ENCODE measurements around the gene LBX2. TPM values are rescaled to one million over a fixed set of nuclear protein-coding genes. Genes with fewer than 3 reads are reported as not detected.

LBX2 gene
- total and polyA plus RNA-seq, 2 of the 4 experiments (the other 2 are of a cell fraction): 0.18 to 0.62 TPM

DNA sequence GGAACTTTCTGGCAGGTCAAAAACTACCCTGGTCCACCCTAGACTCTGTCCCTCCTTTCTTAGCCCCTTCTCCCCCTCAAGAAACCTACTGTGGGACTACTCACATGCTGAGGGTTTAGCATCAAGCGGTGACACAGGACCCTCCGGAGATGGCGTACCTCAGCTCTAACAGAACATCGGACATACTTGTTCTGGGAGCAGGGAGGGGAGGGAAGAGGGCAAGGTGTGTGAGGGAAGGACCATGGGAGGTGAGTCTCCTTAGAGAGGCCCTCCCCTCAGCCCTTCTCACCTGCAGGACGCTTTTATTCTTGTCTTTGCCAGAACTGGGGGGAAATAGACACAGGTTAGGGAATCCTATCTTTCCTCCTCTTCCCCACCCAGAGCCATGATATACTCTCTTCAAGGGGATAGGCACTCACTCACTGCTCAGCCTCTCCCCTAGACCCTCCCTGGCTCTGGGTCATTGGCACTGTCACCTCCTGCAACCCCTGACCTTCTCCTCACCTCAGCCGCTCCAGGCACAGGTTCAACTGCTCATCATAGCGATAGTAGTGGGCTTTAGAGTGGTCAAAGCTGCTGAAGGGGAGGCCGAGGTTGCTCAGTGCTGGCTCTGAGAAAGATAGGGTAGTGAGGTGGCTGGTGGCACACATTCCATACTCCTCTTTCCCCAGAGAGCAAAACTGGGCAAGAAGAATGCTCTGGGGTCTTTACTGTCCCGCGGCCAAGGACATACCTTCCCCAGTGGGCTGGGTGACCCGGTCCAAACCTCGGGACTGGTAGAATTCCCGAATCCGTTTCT, 6.2 kb upstream of the LBX2 start:
- in situ Hi-C loops (cut with MboI; ENCODE audit: low sequenced_read_pairs): no loop called here
- dilution Hi-C loops (cut with HindIII; ENCODE audit: low sequenced_read_pairs, unreplicated experiment): no loop called here
- Histone ChIP-seq H3K9me1 (ENCODE audit: insufficient read depth, low read length) (peaks cover 9% of the 10 kb centered on the region), H2BK120ac (ENCODE audit: low read depth, low read length) (no peak overlapping the region), H3K27ac (ENCODE audit: insufficient read depth, low read length) (no peak overlapping the region), H2AFZ (replicated peaks; ENCODE audit: low read length, poor library complexity) (no peak overlapping the region), H2BK15ac (ENCODE audit: low read depth, low read length) (no peak overlapping the region; the same call in 2 of the 3 replicates), H2AK5ac (ENCODE audit: low read depth, low read length) (peak overlapping the region; percentile 44), H3K23ac (ENCODE audit: low read depth, low read length) (no peak overlapping the region), H2AK9ac (replicated peaks; ENCODE audit: low read depth, low read length, poor library complexity) (no peak overlapping the region), H3K9me3 (ENCODE audit: control insufficient read depth, insufficient read depth, low read length) (no peaks in the 10 kb centered on the region), H4K5ac (ENCODE audit: low read depth, low read length) (no peak overlapping the region), H3K27me3 (ENCODE audit: control insufficient read depth, insufficient read depth, low read length) (peaks cover 11% of the 10 kb centered on the region), H3K4me2 (ENCODE audit: low read depth, low read length) (peak overlapping the region; percentile 43), H3K14ac (replicated peaks; ENCODE audit: low read depth, low read length) (no peak overlapping the region), H4K20me1 (ENCODE audit: insufficient read depth, low read length) (no peaks in the 10 kb centered on the region), H3K56ac (ENCODE audit: extremely low read depth, insufficient read depth, low read length) (no peak overlapping the region), H3K36me3 (ENCODE audit: control insufficient read depth, insufficient read depth, low read length) (peaks cover 16% of the 10 kb centered on the region), H2BK20ac (ENCODE audit: low read depth, low read length) (no peak overlapping the region), H4K91ac (ENCODE audit: insufficient read depth, low read depth, low read length) (no peak overlapping the region), H4K8ac (ENCODE audit: low read depth in 2 of 2, low read length in 2 of 2) (no peak overlapping the region), H3K79me1 (ENCODE audit: low read depth in 1 of 2, low read length in 2 of 2) (peaks cover 12 to 40% of the 10 kb centered on the region in 2 experiments), H2BK5ac (ENCODE audit: low read depth, low read length, poor library complexity, severe bottlenecking) (no peak overlapping the region), H3K18ac (ENCODE audit: low read depth, low read length) (no peak overlapping the region), H3K4me1 (ENCODE audit: control insufficient read depth, insufficient read depth, low read length) (peaks cover 18% of the 10 kb centered on the region), H3K9ac (ENCODE audit: low read depth, low read length) (no peak overlapping the region), H3K4me3 (ENCODE audit: insufficient read depth, low read depth, low read length) (no peak overlapping the region), H3K4ac (ENCODE audit: low read depth, low read length) (no peak overlapping the region)
- POLR2A ChIA-PET (ENCODE audit: unreplicated experiment): interaction anchor here (0.6 kb wide), 2 partner anchors 12 to 33 kb away, joined by 4 to 7 read pairs; no protein-coding TSS in a partner anchor
- TF ChIP-seq MAFK (IDR thresholded peaks at IDR 0.05; ENCODE audit: low read depth, low read length): no peak
- TF ChIP-seq CHD1 (IDR thresholded peaks at IDR 0.05; ENCODE audit: low read depth, low read length): no peak
- TF ChIP-seq FOS (IDR thresholded peaks at IDR 0.05; ENCODE audit: low read depth, low read length): no peak
- no peak for TF ChIP-seq CEBPB (IDR thresholded peaks at IDR 0.05; ENCODE audit: low read depth, low read length)
- TF ChIP-seq RAD21 (IDR thresholded peaks at IDR 0.05; ENCODE audit: low read length): no peak
- TF ChIP-seq, protein P1, sequence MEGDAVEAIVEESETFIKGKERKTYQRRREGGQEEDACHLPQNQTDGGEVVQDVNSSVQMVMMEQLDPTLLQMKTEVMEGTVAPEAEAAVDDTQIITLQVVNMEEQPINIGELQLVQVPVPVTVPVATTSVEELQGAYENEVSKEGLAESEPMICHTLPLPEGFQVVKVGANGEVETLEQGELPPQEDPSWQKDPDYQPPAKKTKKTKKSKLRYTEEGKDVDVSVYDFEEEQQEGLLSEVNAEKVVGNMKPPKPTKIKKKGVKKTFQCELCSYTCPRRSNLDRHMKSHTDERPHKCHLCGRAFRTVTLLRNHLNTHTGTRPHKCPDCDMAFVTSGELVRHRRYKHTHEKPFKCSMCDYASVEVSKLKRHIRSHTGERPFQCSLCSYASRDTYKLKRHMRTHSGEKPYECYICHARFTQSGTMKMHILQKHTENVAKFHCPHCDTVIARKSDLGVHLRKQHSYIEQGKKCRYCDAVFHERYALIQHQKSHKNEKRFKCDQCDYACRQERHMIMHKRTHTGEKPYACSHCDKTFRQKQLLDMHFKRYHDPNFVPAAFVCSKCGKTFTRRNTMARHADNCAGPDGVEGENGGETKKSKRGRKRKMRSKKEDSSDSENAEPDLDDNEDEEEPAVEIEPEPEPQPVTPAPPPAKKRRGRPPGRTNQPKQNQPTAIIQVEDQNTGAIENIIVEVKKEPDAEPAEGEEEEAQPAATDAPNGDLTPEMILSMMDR (conservative IDR thresholded peaks at IDR 0.05; ENCODE audit: low read depth, low read length): no peak
- TF ChIP-seq NFE2L2 (IDR thresholded peaks at IDR 0.05; ENCODE audit: low read depth, low read length): no peak
- TF ChIP-seq ELK1 (IDR thresholded peaks at IDR 0.05; ENCODE audit: borderline replicate concordance, low read depth, low read length): no peak
- no peak for TF ChIP-seq MXI1 (IDR thresholded peaks at IDR 0.05; ENCODE audit: borderline replicate concordance, low read depth, low read length)
- no peak for TF ChIP-seq SMC3 (IDR thresholded peaks at IDR 0.05; ENCODE audit: low read depth, low read length)
- no peak for TF ChIP-seq RCOR1 (IDR thresholded peaks at IDR 0.05; ENCODE audit: insufficient replicate concordance, low read length)
- TF ChIP-seq RFX5 (IDR thresholded peaks at IDR 0.05; ENCODE audit: low read depth, low read length): no peak
- TF ChIP-seq, protein P2, sequence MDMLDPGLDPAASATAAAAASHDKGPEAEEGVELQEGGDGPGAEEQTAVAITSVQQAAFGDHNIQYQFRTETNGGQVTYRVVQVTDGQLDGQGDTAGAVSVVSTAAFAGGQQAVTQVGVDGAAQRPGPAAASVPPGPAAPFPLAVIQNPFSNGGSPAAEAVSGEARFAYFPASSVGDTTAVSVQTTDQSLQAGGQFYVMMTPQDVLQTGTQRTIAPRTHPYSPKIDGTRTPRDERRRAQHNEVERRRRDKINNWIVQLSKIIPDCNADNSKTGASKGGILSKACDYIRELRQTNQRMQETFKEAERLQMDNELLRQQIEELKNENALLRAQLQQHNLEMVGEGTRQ (IDR thresholded peaks at IDR 0.05; ENCODE audit: low read depth, low read length): no peak
- TF ChIP-seq BHLHE40 (IDR thresholded peaks at IDR 0.05; ENCODE audit: low read depth, low read length): no peak
- TF ChIP-seq POLR2A (IDR thresholded peaks at IDR 0.05; ENCODE audit: low read depth, low read length): no peak
- CTCF ChIA-PET: interaction anchor here (0.7 kb wide), 1 partner anchor 15 kb away, joined by 3 read pairs; no protein-coding TSS in a partner anchor
- BruUV-seq (replicated peaks): no TSS peak
- intact Hi-C loops (cut with micrococcal nuclease): loop anchor here (2.0 kb wide), 1 partner anchor 49 kb away; the partner anchor contains the start of gene DOK1
- ATAC-seq (ENCODE audit: low read depth) (no peak), DNase-seq (no peak)
- WGBS, 2 experiments (ENCODE audit: extremely low coverage in 2 of 2, insufficient read length in 1 of 2): 96% methylated on average over 4 of the region's 14 CpGs; no CpG with 5 or more reads in 1 of the 2 experiments
